Naive thymus-derived CD4-positive, alpha-beta T cell (primary cell): ENCODE measurements around the gene RBMXL3. TPM values are rescaled to one million over a fixed set of nuclear protein-coding genes. Genes with fewer than 3 reads are reported as not detected.
"Not testable (repeated sequence)": the region's sequence is repeated elsewhere in the genome, so short reads cannot be mapped to it uniquely, and the experiment has no call there.

ENCODE experiments used
- ATAC-seq: fragments of 150-1000 bp; cut with Tn5 transposase; 2 replicates; pipeline ENCODE4 v1.10.0; 2021; ENCODE audit warnings: mild to moderate bottlenecking, moderate library complexity
- CTCF ChIA-PET: fragments of 350-600 bp; sonication (Branson Sonifier 250); formaldehyde crosslinking; loops from one replicate; lab custom pipeline; 2021; ENCODE audit warnings: antibody characterized with exemption; lab: Charles Lee
- POLR2A ChIA-PET: fragments of 350-600 bp; sonication (Branson Sonifier 250); formaldehyde crosslinking; loops from one replicate; lab custom pipeline; 2021; ENCODE audit warnings: antibody characterized with exemption, inconsistent platforms; lab: Charles Lee
- DNase-seq, 9 donors: peaks; one replicate each; pipeline versions ENCODE4 v3.0.0 to v3.0.0-alpha.2; 2020 to 2022; ENCODE audit warnings: mixed read lengths in 1 of 9
- H3K27ac ChIP-seq: one replicate; pipeline ENCODE4 v1.7.0; 2013; ENCODE audit warnings: mild to moderate bottlenecking, low read depth, low read length, moderate library complexity
- H3K27me3 ChIP-seq, 2 donors: one replicate each; pipeline ENCODE4 v1.7.0; 2013; ENCODE audit warnings: low read length in 2 of 2, mild to moderate bottlenecking in 2 of 2, moderate library complexity in 2 of 2; ENCODE audit not compliant: control insufficient read depth in 2 of 2, insufficient read depth in 2 of 2
- H3K36me3 ChIP-seq, 3 experiments: 1 replicate in 2 of 3; 2 replicates in 1 of 3; pipeline ENCODE4 v1.7.0; 2013; ENCODE audit warnings: low read length in 3 of 3, mild to moderate bottlenecking in 3 of 3, moderate library complexity in 1 of 3; ENCODE audit not compliant: insufficient read depth in 3 of 3, control insufficient read depth in 2 of 3
- H3K4me1 ChIP-seq, 2 donors: one replicate each; pipeline ENCODE4 v1.7.0; 2013; ENCODE audit warnings: low read length in 2 of 2, mild to moderate bottlenecking in 2 of 2, moderate library complexity in 1 of 2; ENCODE audit not compliant: control insufficient read depth in 2 of 2, insufficient read depth in 2 of 2
- H3K4me3 ChIP-seq: 2 replicates; pipeline ENCODE4 v1.7.0; 2013; ENCODE audit warnings: mild to moderate bottlenecking, low read length
- H3K9me3 ChIP-seq, 3 experiments: 1 replicate in 2 of 3; 2 replicates in 1 of 3; pipeline ENCODE4 v1.7.0; 2013; ENCODE audit warnings: low read length in 3 of 3; ENCODE audit not compliant: control insufficient read depth in 2 of 3
- H3K27ac Mint-ChIP-seq, 9 donors: one replicate each; pipeline ENCODE4 v1.8.0; 2020 to 2022; ENCODE audit warnings: mixed read lengths in 9 of 9, mild to moderate bottlenecking in 8 of 9, moderate library complexity in 5 of 9, inconsistent platforms in 2 of 9
- H3K27me3 Mint-ChIP-seq, 5 donors: one replicate each; pipeline ENCODE4 v1.8.0; 2021 to 2022; ENCODE audit warnings: mixed read lengths in 5 of 5, mild to moderate bottlenecking in 1 of 5
- H3K36me3 Mint-ChIP-seq, 5 donors: one replicate each; pipeline ENCODE4 v1.8.0; 2020 to 2022; ENCODE audit warnings: mixed read lengths in 5 of 5, mild to moderate bottlenecking in 3 of 5, inconsistent platforms in 1 of 5
- H3K4me1 Mint-ChIP-seq, 7 donors: one replicate each; pipeline ENCODE4 v1.8.0; 2020 to 2022; ENCODE audit warnings: mixed read lengths in 7 of 7, mild to moderate bottlenecking in 3 of 7, inconsistent platforms in 1 of 7
- H3K4me3 Mint-ChIP-seq, 10 donors: one replicate each; pipeline ENCODE4 v1.8.0; 2020 to 2022; ENCODE audit warnings: mild to moderate bottlenecking in 10 of 10, mixed read lengths in 10 of 10, moderate library complexity in 6 of 10, inconsistent platforms in 2 of 10
- H3K9me3 Mint-ChIP-seq, 11 donors: one replicate each; pipeline ENCODE4 v1.8.0; 2020 to 2022; ENCODE audit warnings: mixed read lengths in 11 of 11, mild to moderate bottlenecking in 4 of 11, inconsistent platforms in 1 of 11, moderate library complexity in 1 of 11
- intact Hi-C, 2 donors: fragments of 100-400 bp; cut with micrococcal nuclease; formaldehyde crosslinking; loops; one replicate each; pipeline ENCODE4 v1.15.1; 2023
- polyA plus RNA-seq, 2 donors: library from polyadenylated mRNA; unstranded; fragments of 300-500 nt; fragmentation: Illumina TruSeq; gene quantifications; one replicate each; pipeline ENCODE4 v1.2.3, GENCODE V29; 2021
- total RNA-seq, 6 experiments: library from RNA in 5 of 6; stranded (reverse) in 5 of 6; gene quantifications; 1 replicate in 5 of 6; 2 replicates in 1 of 6; pipeline ENCODE4 v1.2.3 and lab custom pipeline; 2021 to 2026

Gene RBMXL3
- total and polyA plus RNA-seq, 7 experiments from 2014 or later = not detected

DNA sequence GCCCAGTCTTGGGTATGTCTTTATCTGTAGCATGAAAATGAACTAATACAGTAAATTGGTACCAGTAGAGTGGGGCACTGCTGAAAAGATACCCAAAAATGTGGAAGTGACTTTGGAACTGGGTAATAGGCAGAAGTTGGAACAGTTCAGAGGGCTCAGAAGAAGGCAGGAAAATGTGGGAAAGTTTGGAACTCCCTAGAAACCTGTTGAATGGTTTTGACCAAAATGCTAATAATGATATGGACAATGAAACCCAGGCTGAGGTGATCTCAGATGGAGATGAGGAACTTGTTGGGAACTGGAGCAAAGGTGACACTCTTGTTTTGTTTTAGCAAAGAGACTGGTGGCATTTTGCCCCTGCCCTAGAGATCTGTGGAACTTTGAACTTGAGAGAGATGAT, 20.3 kb downstream of the RBMXL3 start:
- ATAC-seq, H3K27ac Mint-ChIP-seq, H3K4me3 Mint-ChIP-seq, H3K36me3 ChIP-seq, H3K27me3 ChIP-seq, H3K36me3 Mint-ChIP-seq, H3K9me3 ChIP-seq, DNase-seq, H3K4me1 Mint-ChIP-seq, H3K4me3 ChIP-seq, H3K27ac ChIP-seq, H3K9me3 Mint-ChIP-seq, intact Hi-C loops, H3K27me3 Mint-ChIP-seq, H3K4me1 ChIP-seq, CTCF ChIA-PET, POLR2A ChIA-PET: not testable (repeated sequence)

GRCh38 chrX:115214151-115214550, 24.9 kb downstream of the RBMXL3 start:
- H3K4me1 ChIP-seq = no peaks in the 10 kb centered on the region
- intact Hi-C loops = no loop called here
- DNase-seq = no peak

DNA sequence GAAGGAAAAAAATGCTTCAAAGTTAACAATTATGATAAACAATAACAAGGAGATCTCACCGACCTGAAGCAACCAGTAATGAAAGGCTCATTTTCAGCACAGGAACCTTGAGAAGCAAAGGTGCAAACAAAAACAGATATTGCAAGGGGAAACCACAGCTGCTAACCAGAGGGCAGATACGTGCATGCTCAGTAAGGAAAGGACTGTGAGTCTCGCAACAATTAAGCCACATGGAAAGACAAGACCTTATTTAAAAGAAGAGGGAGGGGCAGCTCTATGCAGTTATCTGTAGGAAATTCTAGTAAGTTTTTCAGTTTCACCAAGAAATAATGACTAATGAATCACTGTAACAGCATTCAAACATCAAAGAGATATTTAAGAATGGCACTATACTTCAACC, 25.4 kb downstream of the RBMXL3 start:
- ATAC-seq = no peak
- intact Hi-C loops = no loop called here
- ChIA-PET POLR2A (no interaction called here), CTCF (no interaction called here)
- Mint-ChIP-seq H3K36me3 (no peaks in the 10 kb centered on the region), H3K4me1 (no peaks in the 10 kb centered on the region), H3K4me3 (no peak overlapping the region), H3K9me3 (peaks cover 0 to 5% (median 0%) of the 10 kb centered on the region in 11 donors), H3K27me3 (no peaks in the 10 kb centered on the region), H3K27ac (no peak overlapping the region)
- Histone ChIP-seq H3K9me3 (no peaks in the 10 kb centered on the region), H3K4me1 (no peaks in the 10 kb centered on the region), H3K27ac (no peak overlapping the region), H3K4me3 (no peak overlapping the region), H3K27me3 (no peaks in the 10 kb centered on the region), H3K36me3 (no peaks in the 10 kb centered on the region)
- DNase-seq = no peak

More at GRCh38 chrX:115214151-115214550, 24.9 kb downstream of the RBMXL3 start:
- no peak for ATAC-seq
- Histone ChIP-seq H3K9me3 (no peaks in the 10 kb centered on the region), H3K27me3 (no peaks in the 10 kb centered on the region), H3K27ac (no peak overlapping the region), H3K36me3 (no peaks in the 10 kb centered on the region), H3K4me3 (no peak overlapping the region)
- no peaks in the 10 kb centered on the region for H3K27me3 Mint-ChIP-seq
- peaks cover 0 to 5% (median 0%) of the 10 kb centered on the region in 11 donors for H3K9me3 Mint-ChIP-seq
- ChIA-PET POLR2A (no interaction called here), CTCF (no interaction called here)
- no peak overlapping the region for H3K4me3 Mint-ChIP-seq
- no peaks in the 10 kb centered on the region for H3K4me1 Mint-ChIP-seq
- H3K27ac Mint-ChIP-seq = no peak overlapping the region
- H3K36me3 Mint-ChIP-seq = no peaks in the 10 kb centered on the region

DNA sequence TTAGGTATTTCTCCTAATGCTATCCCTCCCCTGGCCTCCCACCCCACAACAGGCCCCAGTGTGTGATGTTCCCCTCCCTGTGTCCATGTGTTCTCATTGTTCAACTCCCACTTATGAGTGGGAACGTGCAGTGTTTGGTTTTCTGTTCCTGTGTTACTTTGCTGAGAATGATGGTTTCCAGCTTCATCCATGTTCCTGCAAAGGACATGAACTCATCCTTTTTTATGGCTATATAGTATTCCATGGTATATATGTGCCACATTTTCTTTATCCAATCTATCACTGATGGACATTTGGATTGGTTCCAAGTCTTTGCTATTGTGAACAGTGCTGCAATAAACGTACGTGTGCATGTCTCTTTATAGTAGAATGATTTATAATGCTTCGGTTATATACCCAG, 28.1 kb downstream of the RBMXL3 start:
- H3K9me3 Mint-ChIP-seq, H3K36me3 Mint-ChIP-seq, H3K27ac ChIP-seq, H3K4me1 ChIP-seq, H3K4me3 Mint-ChIP-seq, DNase-seq, H3K4me3 ChIP-seq, CTCF ChIA-PET, ATAC-seq, POLR2A ChIA-PET, H3K36me3 ChIP-seq, intact Hi-C loops, H3K4me1 Mint-ChIP-seq, H3K27me3 Mint-ChIP-seq, H3K27ac Mint-ChIP-seq, H3K9me3 ChIP-seq, H3K27me3 ChIP-seq: not testable (repeated sequence)

DNA sequence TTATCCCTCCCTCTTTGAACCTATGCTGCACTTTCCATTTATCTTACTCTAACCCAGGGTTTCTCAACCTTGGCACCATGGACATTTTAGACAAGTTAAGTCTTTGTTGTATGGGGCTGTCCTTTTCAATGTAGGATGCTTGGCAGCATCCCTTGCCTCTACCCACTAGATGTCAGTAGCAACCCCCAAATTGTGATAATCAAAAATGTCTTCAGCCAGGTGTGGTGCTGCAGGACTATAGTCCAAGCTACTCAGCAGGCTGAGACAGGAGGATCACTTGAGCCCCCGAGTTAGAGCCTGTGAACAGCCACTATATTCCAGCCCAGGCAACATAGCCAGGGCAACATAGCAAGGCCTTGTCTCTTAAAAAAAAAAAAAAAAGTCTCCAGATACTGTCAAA, 37.7 kb downstream of the RBMXL3 start:
- Histone ChIP-seq H3K4me1 (no peaks in the 10 kb centered on the region), H3K36me3 (no peaks in the 10 kb centered on the region), H3K27ac (no peak overlapping the region), H3K4me3 (no peak overlapping the region), H3K27me3 (no peaks in the 10 kb centered on the region), H3K9me3 (no peaks in the 10 kb centered on the region)
- ChIA-PET CTCF (no interaction called here), POLR2A (no interaction called here)
- Mint-ChIP-seq H3K4me3 (no peak overlapping the region), H3K4me1 (no peaks in the 10 kb centered on the region), H3K9me3 (peaks cover 0 to 3% (median 0%) of the 10 kb centered on the region in 11 donors), H3K36me3 (no peaks in the 10 kb centered on the region), H3K27ac (no peak overlapping the region), H3K27me3 (peaks cover 3 to 15% (median 3%) of the 10 kb centered on the region in 5 donors)
- ATAC-seq (no peak), DNase-seq (no peak)
- intact Hi-C loops = no loop called here

GRCh38 chrX:115229337-115230003, 40.3 kb downstream of the RBMXL3 start:
- Histone ChIP-seq H3K9me3 (no peaks in the 10 kb centered on the region), H3K27me3 (no peaks in the 10 kb centered on the region), H3K4me1 (no peaks in the 10 kb centered on the region), H3K36me3 (no peaks in the 10 kb centered on the region), H3K27ac (no peak overlapping the region), H3K4me3 (no peak overlapping the region)
- H3K27me3 Mint-ChIP-seq = peaks cover 12 to 27% (median 21%) of the 10 kb centered on the region in 5 donors
- DNase-seq (no peak), ATAC-seq (no peak)
- CTCF ChIA-PET = no interaction called here
- POLR2A ChIA-PET = no interaction called here
- intact Hi-C loops = no loop called here
- no peak overlapping the region for H3K27ac Mint-ChIP-seq
- peaks cover 0 to 6% (median 0%) of the 10 kb centered on the region in 7 donors for H3K4me1 Mint-ChIP-seq
- peaks cover 0 to 4% (median 0%) of the 10 kb centered on the region in 11 donors for H3K9me3 Mint-ChIP-seq
- no peak overlapping the region for H3K4me3 Mint-ChIP-seq
- no peaks in the 10 kb centered on the region for H3K36me3 Mint-ChIP-seq

- Mint-ChIP-seq H3K4me3 (peak overlapping the region in 3 of 10 donors; percentile 27 to 45 (median 28)), H3K36me3 (no peaks in the 10 kb centered on the region), H3K27ac (no peak overlapping the region), H3K4me1 (peaks cover 0 to 6% (median 0%) of the 10 kb centered on the region in 7 donors), H3K27me3 (peaks cover 16 to 38% (median 28%) of the 10 kb centered on the region in 5 donors), H3K9me3 (peaks cover 0 to 4% (median 0%) of the 10 kb centered on the region in 11 donors)
- H3K4me1 ChIP-seq = no peaks in the 10 kb centered on the region
- CTCF ChIA-PET = no interaction called here
- POLR2A ChIA-PET = no interaction called here
- DNase-seq (no peak), ATAC-seq (no peak)
- H3K27me3 ChIP-seq = no peaks in the 10 kb centered on the region
- H3K36me3 ChIP-seq = no peaks in the 10 kb centered on the region
- H3K4me3 ChIP-seq = no peak overlapping the region
- no peak overlapping the region for H3K27ac ChIP-seq
- H3K9me3 ChIP-seq = no peaks in the 10 kb centered on the region
- intact Hi-C loops = no loop called here
Measured at GRCh38 chrX:115232933-115233496, 43.8 kb downstream of the RBMXL3 start.
